Right ventricle myocardium inferior (tissue), 1 donor: Measurements from ENCODE around the gene MPPED1. TPM values are rescaled to one million over a fixed set of nuclear protein-coding genes. Genes with fewer than 3 reads are reported as not detected.

Experiments used
- ATAC-seq: fragments of 200-7000 bp; cut with Tn5 transposase; one replicate; pipeline ENCODE4 v1.9.1; 2020; ENCODE audit warnings: mild to moderate bottlenecking, moderate library complexity
- DNase-seq: peaks from one replicate; pipeline ENCODE4 v3.0.0; 2021; ENCODE audit errors: missing footprints
- intact Hi-C: fragments of 100-400 bp; cut with DNase I; formaldehyde crosslinking; loops from one replicate; pipeline ENCODE4 v1.11.0; 2022
- total RNA-seq: library from RNA; stranded (reverse); fragmentation: NEBNext Ultra II Directional; extraction: Animal tissue kit (Norgen Biotek cat#: 25700); gene quantifications from one replicate; pipeline ENCODE4 v1.2.1, GENCODE V29; 2021
- donor health status: DM: no; HTN: yes; CAD: no; lungs with severe emphysema.

MPPED1 gene
- total RNA-seq, 1 donor from 2014 or later = not detected

GRCh38 chr22:43521716-43522115, 109.9 kb downstream of the MPPED1 start:
- ATAC-seq (no peak), DNase-seq (no peak)
- intact Hi-C loops = no loop called here

- intact Hi-C loops = no loop called here
- DNase-seq (no peak), ATAC-seq (no peak)
These were observed 114.4 kb downstream of the MPPED1 start for GRCh38 chr22:43526117-43526655.

- DNase-seq = no peak
- no peak for ATAC-seq
- intact Hi-C loops = no loop called here
These were observed 115.1 kb downstream of the MPPED1 start for GRCh38 chr22:43526946-43527345.

GRCh38 chr22:43528601-43529360, 117.0 kb downstream of the MPPED1 start:
- intact Hi-C loops = no loop called here
- no peak for DNase-seq
- no peak for ATAC-seq

GRCh38 chr22:43529461-43529860, 117.6 kb downstream of the MPPED1 start:
- intact Hi-C loops = no loop called here
- ATAC-seq (no peak), DNase-seq (no peak)

GRCh38 chr22:43529934-43530333, 118.1 kb downstream of the MPPED1 start:
- intact Hi-C loops = no loop called here
- ATAC-seq = no peak
- DNase-seq = no peak

- ATAC-seq (no peak), DNase-seq (no peak)
- intact Hi-C loops = no loop called here
These were observed 118.8 kb downstream of the MPPED1 start for GRCh38 chr22:43530349-43531201.

GRCh38 chr22:43531651-43532050, 119.8 kb downstream of the MPPED1 start:
- intact Hi-C loops = no loop called here
- no peak for ATAC-seq
- DNase-seq = no peak

GRCh38 chr22:43532301-43533155, 120.7 kb downstream of the MPPED1 start:
- intact Hi-C loops = no loop called here
- no peak for DNase-seq
- no peak for ATAC-seq

- no peak for ATAC-seq
- no peak for DNase-seq
- intact Hi-C loops = no loop called here
These were observed 121.3 kb downstream of the MPPED1 start for GRCh38 chr22:43533156-43533530.

- ATAC-seq = no peak
- intact Hi-C loops = no loop called here
- DNase-seq = no peak
These were observed 122.0 kb downstream of the MPPED1 start for GRCh38 chr22:43533656-43534428.

GRCh38 chr22:43534916-43535315, 123.1 kb downstream of the MPPED1 start:
- DNase-seq (no peak), ATAC-seq (no peak)
- intact Hi-C loops = no loop called here

GRCh38 chr22:43535336-43535735, 123.5 kb downstream of the MPPED1 start:
- DNase-seq = no peak
- no peak for ATAC-seq
- intact Hi-C loops = no loop called here

GRCh38 chr22:43535741-43536140, 123.9 kb downstream of the MPPED1 start:
- intact Hi-C loops = no loop called here
- ATAC-seq (no peak), DNase-seq (no peak)

- intact Hi-C loops = no loop called here
- ATAC-seq (no peak), DNase-seq (no peak)
These were observed 125.3 kb downstream of the MPPED1 start for GRCh38 chr22:43537019-43537585.

- DNase-seq (no peak), ATAC-seq (no peak)
- intact Hi-C loops = no loop called here
These were observed 128.0 kb downstream of the MPPED1 start for GRCh38 chr22:43539572-43540528.

- no peak for DNase-seq
- intact Hi-C loops = no loop called here
- ATAC-seq = no peak
These were observed 128.7 kb downstream of the MPPED1 start for GRCh38 chr22:43540529-43540923.
